BLaER1 (cell line): ENCODE results near the gene USH1C.

ENCODE experiments used
- H3K27ac ChIP-seq: shearing (Covaris generic); formaldehyde crosslinking; 2 replicates; pipeline ENCODE4 v1.8.1; 2022
- H3K27me3 ChIP-seq: shearing (Covaris generic); formaldehyde crosslinking; 2 replicates; pipeline ENCODE4 v1.8.1; 2022
- H3K36me3 ChIP-seq: shearing (Covaris generic); formaldehyde crosslinking; 2 replicates; pipeline ENCODE4 v1.8.1; 2022
- H3K4me1 ChIP-seq: shearing (Covaris generic); formaldehyde crosslinking; 2 replicates; pipeline ENCODE4 v1.8.1; 2022
- H3K4me2 ChIP-seq: shearing (Covaris generic); formaldehyde crosslinking; 2 replicates; pipeline ENCODE4 v1.8.1; 2022
- H3K4me3 ChIP-seq: shearing (Covaris generic); formaldehyde crosslinking; 2 replicates; pipeline ENCODE4 v1.8.1; 2022
- H3K9ac ChIP-seq: shearing (Covaris generic); formaldehyde crosslinking; 2 replicates; pipeline ENCODE4 v1.8.1; 2022
- H3K9me3 ChIP-seq: shearing (Covaris generic); formaldehyde crosslinking; 2 replicates; pipeline ENCODE4 v1.8.1; 2022
- H4K20me1 ChIP-seq: shearing (Covaris generic); formaldehyde crosslinking; 2 replicates; pipeline ENCODE4 v1.8.1; 2022
- Cebpa-rat ChIP-seq: shearing (Covaris generic); IDR thresholded peaks from 2 replicates; pipeline ENCODE4 v1.8.1; 2022

Gene USH1C

DNA sequence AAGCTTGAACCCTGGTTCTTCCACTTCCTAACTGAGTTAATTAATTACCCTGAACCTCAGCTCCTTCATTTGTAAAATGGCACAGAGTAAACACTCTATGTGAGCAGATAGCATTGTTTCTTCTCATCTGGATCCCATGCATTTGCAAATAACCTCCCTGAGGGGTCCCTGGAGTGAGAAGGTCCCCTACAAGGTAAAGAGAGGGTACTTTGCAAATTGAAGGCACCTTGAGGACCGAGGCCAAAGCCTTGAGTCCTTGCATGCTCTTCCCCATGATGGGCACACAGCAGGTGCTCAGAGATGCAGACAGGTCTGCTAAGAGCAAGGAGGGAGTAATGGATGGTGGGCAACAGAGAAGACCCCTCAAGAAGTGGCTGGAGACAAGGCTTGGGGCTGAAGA lies 36.1 kb upstream of the USH1C start:
- TF ChIP-seq Cebpa-rat: no peak
- Histone ChIP-seq H3K4me1 (no peaks in the 10 kb centered on the region), H3K27me3 (no peaks in the 10 kb centered on the region), H3K4me3 (no peak overlapping the region), H4K20me1 (no peaks in the 10 kb centered on the region), H3K27ac (no peak overlapping the region), H3K36me3 (no peaks in the 10 kb centered on the region), H3K4me2 (no peak overlapping the region), H3K9me3 (peaks cover 3% of the 10 kb centered on the region; the same call in 1 of the 2 replicates), H3K9ac (no peak overlapping the region)

GRCh38 chr11:17579451-17579850 lies 35.2 kb upstream of the USH1C start:
- no peaks in the 10 kb centered on the region for H3K36me3 ChIP-seq
- H3K9me3 ChIP-seq: peaks cover 3% of the 10 kb centered on the region; the same call in 1 of the 2 replicates

DNA sequence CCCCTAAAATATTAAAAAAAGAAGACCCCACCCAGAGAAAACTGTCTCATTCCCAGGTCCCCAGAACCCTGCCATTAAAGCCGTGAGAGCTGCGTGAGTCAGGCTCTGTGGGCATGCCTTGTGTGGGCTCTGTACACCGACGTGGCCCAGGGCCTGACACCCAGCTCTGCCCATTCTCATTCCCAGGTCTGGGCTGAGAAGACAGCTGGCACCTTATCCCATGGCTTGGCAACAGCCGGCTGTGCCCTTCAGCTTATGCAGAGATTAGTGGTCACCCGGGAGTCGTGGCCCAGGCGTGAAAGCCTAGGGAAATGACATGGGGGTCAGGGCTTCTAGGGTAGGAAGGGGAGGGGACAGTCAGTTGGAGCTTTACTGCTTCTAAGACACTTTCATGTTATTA lies 34.7 kb upstream of the USH1C start:
- H3K27ac ChIP-seq: no peak overlapping the region
- no peaks in the 10 kb centered on the region for H3K36me3 ChIP-seq
- no peak overlapping the region for H3K4me3 ChIP-seq
- no peaks in the 10 kb centered on the region for H3K4me1 ChIP-seq
- H3K9ac ChIP-seq: no peak overlapping the region
- H3K9me3 ChIP-seq: peaks cover 3% of the 10 kb centered on the region; the same call in 1 of the 2 replicates
- H3K27me3 ChIP-seq: no peaks in the 10 kb centered on the region
- no peak for TF ChIP-seq Cebpa-rat
- no peaks in the 10 kb centered on the region for H4K20me1 ChIP-seq
- H3K4me2 ChIP-seq: no peak overlapping the region

More at GRCh38 chr11:17579451-17579850, 35.2 kb upstream of the USH1C start:
- H4K20me1 ChIP-seq: no peaks in the 10 kb centered on the region
- no peaks in the 10 kb centered on the region for H3K27me3 ChIP-seq
- no peaks in the 10 kb centered on the region for H3K4me1 ChIP-seq
- no peak overlapping the region for H3K4me2 ChIP-seq
- no peak overlapping the region for H3K27ac ChIP-seq
- H3K9ac ChIP-seq: no peak overlapping the region
- no peak overlapping the region for H3K4me3 ChIP-seq
- TF ChIP-seq Cebpa-rat: no peak

DNA sequence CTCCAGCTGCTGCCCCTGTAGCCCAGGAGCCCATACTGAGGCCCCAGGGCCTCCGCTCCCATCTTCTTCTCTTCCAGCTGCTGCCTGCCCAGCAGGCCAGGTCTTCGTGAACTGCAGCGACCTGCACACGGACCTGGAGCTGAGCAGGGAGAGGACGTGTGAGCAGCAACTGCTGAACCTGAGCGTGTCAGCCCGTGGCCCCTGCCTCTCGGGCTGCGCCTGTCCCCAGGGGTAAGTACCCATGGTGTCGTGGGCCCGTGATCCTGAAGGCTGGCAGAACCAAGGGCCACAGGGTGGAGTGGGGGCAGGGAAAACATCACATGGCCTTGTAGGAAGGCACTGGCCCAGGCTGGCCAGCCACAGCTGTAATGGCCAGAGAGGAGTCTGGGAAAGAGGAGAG lies 34.1 kb upstream of the USH1C start:
- Histone ChIP-seq H3K27ac (no peak overlapping the region), H3K9me3 (peaks cover 3% of the 10 kb centered on the region; the same call in 1 of the 2 replicates), H3K36me3 (no peaks in the 10 kb centered on the region), H3K4me1 (no peaks in the 10 kb centered on the region), H3K4me3 (no peak overlapping the region), H3K9ac (no peak overlapping the region), H3K4me2 (no peak overlapping the region), H4K20me1 (no peaks in the 10 kb centered on the region), H3K27me3 (no peaks in the 10 kb centered on the region)
- TF ChIP-seq Cebpa-rat: no peak

- Histone ChIP-seq H3K4me2 (no peak overlapping the region), H3K4me3 (no peak overlapping the region), H4K20me1 (no peaks in the 10 kb centered on the region), H3K27me3 (no peaks in the 10 kb centered on the region), H3K9ac (no peak overlapping the region), H3K9me3 (no peaks in the 10 kb centered on the region), H3K27ac (no peak overlapping the region), H3K36me3 (no peaks in the 10 kb centered on the region), H3K4me1 (no peaks in the 10 kb centered on the region)
- no peak for TF ChIP-seq Cebpa-rat
These were observed 31.5 kb upstream of the USH1C start for GRCh38 chr11:17575431-17576425.

DNA sequence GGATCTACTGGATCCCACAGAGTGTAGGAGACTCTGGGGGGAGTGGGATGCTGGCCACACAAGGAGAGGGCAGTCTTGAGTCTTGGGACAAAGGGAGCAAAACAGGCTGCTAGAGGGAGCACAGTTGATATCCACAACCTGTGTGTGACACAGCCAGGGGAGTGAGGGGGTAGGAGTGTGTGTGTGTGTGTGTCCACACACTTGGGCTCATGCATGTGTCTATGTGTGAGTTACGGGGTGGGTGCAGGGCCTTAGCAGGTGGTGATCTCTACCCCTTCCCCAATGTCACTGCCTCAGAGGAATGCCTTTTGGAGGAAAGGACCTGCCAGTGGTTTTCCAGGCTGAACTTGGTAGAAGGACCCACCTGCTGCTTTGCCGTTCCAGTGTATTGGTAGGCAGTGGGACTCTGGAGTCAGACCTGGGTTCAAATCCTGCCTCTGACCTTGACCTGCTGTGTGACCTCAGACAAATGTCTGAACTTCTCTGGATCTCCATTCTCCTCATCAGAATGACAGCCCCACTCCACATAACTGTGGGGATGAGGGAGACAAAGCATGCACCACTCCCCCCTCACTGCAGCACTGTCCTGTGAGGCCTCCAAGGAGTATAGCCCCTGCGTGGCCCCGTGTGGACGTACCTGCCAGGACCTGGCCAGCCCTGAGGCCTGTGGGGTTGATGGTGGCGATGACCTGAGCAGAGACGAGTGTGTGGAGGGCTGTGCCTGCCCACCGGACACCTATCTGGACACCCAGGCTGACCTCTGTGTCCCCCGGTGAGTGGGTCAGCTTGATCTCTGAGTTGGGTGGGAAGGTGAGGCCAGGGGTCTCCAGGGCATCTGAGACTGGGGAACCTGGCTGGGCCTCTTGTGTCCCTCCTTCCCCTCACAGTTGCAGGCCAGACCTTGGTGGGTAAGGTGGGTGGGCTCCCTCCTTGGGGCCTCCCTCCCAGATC lies 30.2 kb upstream of the USH1C start:
- Histone ChIP-seq H3K9me3 (no peaks in the 10 kb centered on the region), H3K4me1 (no peaks in the 10 kb centered on the region), H3K36me3 (no peaks in the 10 kb centered on the region), H4K20me1 (no peaks in the 10 kb centered on the region), H3K9ac (no peak overlapping the region), H3K4me3 (no peak overlapping the region), H3K4me2 (no peak overlapping the region), H3K27ac (no peak overlapping the region), H3K27me3 (no peaks in the 10 kb centered on the region)
- TF ChIP-seq Cebpa-rat: no peak

DNA sequence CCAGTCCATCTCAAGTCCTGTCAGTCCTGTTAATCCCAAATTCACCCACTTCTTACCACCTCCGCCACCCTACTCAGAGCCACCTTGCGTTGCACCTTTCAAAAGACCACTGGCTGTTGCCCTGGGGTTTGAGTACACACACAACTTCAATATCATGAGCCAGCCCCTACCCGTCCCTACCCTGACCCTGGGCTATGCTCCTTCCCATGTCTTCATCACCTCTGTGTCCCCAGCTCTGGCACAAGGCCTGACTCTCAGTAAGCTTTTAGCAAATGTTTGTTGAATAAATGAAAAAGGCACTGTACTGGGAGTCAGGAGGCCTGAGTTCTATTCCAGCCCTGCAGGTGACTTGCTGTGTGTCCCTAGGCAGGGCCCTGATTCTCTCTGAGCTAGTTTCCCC lies 29.3 kb upstream of the USH1C start:
- H3K4me1 ChIP-seq: no peaks in the 10 kb centered on the region
- H3K27ac ChIP-seq: no peak overlapping the region
- H3K9ac ChIP-seq: no peak overlapping the region
- H3K27me3 ChIP-seq: no peaks in the 10 kb centered on the region
- H3K9me3 ChIP-seq: no peaks in the 10 kb centered on the region
- no peak overlapping the region for H3K4me2 ChIP-seq
- no peak for TF ChIP-seq Cebpa-rat
- no peak overlapping the region for H3K4me3 ChIP-seq
- H3K36me3 ChIP-seq: no peaks in the 10 kb centered on the region
- H4K20me1 ChIP-seq: no peaks in the 10 kb centered on the region

DNA sequence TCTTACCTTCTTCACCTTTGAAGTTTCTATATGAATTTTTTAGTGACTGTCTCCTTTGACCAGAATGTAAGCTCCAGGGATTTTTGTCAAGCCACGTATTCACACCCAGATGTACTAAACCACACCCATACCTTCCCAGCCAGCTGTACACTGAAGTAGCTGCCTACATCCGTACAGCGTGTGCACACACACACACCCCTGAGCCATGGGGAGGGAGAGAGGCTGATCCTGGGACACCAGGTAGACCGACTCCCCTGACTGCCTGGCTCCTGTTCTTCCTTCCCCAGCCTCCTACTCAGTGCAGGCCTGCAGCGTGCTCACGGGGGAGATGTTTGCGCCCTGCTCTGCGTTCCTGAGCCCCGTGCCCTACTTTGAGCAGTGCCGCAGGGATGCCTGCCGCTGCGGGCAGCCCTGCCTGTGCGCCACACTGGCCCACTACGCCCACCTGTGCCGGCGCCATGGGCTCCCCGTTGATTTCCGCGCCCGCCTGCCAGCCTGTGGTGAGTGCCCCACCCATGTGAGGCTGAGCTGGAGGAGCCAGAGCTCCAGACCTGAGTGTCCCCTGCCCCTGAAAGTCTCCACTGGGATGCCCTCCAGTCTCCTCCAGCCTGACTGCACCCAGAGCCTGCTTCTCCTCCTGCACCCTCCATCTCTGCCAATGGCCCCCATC lies 28.7 kb upstream of the USH1C start:
- Histone ChIP-seq H3K4me3 (no peak overlapping the region), H4K20me1 (no peaks in the 10 kb centered on the region), H3K27ac (no peak overlapping the region), H3K4me2 (no peak overlapping the region), H3K27me3 (no peaks in the 10 kb centered on the region), H3K36me3 (no peaks in the 10 kb centered on the region), H3K9ac (no peak overlapping the region), H3K4me1 (no peaks in the 10 kb centered on the region), H3K9me3 (no peaks in the 10 kb centered on the region)
- TF ChIP-seq Cebpa-rat: no peak

- no peaks in the 10 kb centered on the region for H3K4me1 ChIP-seq
- H3K27ac ChIP-seq: no peak overlapping the region
- no peak for TF ChIP-seq Cebpa-rat
- no peaks in the 10 kb centered on the region for H3K27me3 ChIP-seq
- no peak overlapping the region for H3K4me2 ChIP-seq
- H3K4me3 ChIP-seq: no peak overlapping the region
- H3K36me3 ChIP-seq: no peaks in the 10 kb centered on the region
- H3K9ac ChIP-seq: no peak overlapping the region
- H3K9me3 ChIP-seq: no peaks in the 10 kb centered on the region
- no peaks in the 10 kb centered on the region for H4K20me1 ChIP-seq
These were observed 28.1 kb upstream of the USH1C start for GRCh38 chr11:17572359-17572690.
